Measurements from ENCODE around the gene GIMAP2.

GIMAP2 gene

DNA sequence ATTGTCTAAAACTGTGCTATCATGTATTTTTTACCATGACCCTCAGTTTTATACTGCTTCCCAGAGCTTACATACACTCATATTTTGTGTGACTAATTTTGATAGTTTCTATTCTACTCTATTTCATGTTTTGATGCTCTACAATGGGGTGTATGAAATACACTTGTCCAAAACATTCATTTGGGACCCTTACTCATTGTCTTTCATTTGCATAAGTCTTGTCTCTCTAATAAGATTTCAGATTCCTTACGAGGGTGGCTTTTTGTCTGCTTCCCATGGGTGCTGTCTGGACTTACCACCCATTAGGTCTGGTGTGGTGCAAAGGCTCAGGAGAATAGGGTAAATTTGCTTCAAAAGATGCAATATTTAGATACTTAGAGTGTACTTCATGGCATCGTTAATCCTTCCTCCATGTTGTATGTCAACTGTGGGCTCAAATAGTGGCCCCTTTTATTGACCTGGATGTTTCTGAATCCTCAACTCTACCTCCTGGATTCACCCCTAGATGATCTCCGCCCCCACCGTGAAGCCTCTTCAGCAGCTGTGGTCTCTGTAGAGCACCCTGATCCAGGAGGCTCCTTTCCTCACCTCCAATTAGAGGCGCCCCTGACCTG, 48.1 kb downstream of the GIMAP2 start:
- DNase-seq (ENCODE audit: low spot score): no peak

DNA sequence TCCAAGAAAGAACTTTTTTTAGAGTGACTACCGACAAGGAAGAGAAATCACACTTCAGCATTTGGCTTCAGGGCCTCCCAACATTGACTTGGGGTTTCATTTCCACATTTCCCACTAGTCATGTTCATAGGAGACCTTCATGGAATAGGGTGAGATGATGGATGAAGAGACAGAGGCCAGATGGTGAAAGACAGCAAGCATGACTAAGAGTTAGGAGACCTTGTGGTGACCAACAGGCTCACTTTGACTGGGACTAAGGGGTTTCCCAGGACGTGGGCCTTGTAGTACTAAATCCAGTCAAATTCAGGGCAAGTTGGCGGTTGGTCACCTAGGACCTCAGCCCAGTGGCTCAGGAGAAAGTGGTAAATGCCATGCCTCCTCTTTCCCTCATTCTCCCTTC, 48.7 kb downstream of the GIMAP2 start:
- DNase-seq (ENCODE audit: low spot score): no peak

DNA sequence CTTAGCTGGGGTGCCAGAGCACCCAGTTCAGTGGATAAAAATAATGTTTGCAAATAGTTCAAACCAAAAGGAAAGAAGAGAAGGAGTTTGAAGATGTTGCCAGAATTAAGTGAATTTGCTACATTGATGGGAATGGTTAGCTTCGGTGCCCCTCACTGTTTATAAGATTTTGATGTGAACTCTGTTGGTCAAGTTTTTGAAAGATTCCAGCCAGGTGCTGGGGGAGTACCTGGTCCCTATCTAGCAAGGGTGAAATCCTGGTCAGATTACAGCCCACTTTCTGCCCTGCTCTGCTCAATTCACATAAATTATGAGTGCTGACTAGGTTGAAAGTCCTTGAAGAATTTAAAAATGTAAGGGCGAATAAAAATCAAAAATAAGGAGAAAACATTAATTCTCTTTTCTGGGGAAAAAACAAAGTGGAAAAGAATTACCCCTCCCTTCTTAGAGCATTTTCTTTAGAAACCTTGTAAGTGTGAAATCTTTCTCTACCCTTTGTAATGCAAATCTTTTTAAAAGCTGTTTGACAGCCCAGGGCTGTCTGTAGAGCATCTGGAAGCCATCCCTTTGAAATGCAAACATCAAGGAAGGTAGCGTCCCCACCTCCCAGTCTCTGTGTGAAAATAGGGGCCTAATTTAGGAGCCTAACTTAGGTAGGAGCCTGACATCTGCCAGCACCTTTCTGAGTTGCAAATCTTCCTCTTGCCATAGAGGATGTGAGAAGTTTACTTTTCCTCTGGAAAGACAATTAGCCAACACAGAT, 50.3 kb downstream of the GIMAP2 start:
- DNase-seq (ENCODE audit: low spot score): no peak

DNA sequence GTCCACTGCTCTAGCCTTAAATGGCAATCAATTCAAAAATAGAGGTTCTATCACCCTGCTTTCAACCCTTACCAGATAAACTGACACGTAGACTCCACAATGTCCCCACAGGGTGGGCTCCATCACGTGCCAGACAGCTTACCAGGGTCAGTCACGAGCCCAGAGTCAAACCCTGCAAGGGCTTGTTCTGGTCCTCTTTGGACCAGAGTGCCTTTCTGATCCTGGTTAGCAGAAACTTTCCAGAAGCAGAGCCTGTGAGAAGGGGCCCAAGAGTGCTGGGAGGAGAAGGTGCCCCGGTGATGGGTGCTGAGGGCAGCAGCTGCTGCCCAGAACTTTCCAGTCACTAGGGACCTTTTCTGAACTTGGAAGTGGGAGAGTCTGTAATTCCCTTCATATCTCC, 51.4 kb downstream of the GIMAP2 start:
- DNase-seq (ENCODE audit: low spot score): no peak

DNA sequence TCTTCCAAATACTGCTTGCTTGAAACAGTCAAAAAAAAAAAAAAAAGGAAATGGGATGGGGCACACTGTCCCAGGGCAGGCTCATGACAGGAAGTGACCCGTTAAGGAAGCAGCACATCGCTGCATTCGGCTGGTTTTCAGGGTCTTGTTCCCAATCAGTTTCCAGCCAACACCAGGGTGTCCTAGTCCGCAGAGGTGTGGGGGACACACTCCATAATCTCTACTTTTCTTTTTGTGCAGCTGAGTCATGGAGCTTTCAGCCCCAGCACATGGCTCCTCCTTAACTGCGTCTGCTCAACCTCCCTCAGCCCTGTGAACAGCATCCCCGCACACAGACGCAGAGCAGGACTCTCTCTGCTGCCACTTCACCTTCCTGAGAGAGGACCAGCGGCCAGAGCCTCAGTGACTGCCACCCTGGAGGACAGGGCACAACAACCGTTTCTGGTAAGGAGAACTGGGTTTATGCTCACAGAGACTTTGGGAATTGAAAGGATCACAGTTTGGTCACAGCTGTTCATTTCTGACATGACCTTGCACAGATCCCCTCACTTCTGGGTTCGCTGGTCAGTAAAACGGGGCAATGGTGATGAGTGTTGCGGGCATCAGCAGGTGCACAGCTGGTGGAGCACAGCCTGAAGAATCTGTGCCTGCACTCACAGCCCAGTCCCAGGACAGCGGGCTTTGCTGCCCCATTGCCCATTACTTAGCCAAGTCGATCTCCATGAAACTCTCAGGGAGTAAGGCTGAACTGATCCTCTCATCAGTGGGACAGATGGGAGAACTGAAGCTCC, 52.0 kb downstream of the GIMAP2 start, which contains the start of gene GIMAP5:
Gene GIMAP5, plus strand, starts transcription at position 154 of the 791 bp plus-strand sequence. CDS start 3,467 bp downstream, outside the sequence.
- DNase-seq (ENCODE audit: low spot score): no peak

DNA sequence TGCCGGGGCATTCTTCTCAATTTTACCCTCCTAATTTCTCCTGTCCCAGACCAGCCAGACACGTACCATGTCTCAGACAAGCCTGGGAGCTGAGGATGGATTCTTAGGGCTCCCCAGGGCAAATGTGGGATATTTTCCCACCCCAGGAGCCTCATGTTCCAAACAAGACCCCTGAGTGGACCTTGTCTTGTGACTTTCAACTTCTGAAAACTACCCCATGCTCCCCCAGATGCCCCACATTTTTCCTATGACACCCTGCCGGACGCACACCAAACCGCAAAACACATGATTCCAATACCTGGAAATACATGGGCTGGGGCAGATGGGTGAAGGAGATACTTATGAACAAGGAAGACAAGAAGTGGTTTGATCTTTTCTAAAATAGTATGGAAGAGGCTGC, 52.6 kb downstream of the GIMAP2 start:
- DNase-seq (ENCODE audit: low spot score): no peak

DNA sequence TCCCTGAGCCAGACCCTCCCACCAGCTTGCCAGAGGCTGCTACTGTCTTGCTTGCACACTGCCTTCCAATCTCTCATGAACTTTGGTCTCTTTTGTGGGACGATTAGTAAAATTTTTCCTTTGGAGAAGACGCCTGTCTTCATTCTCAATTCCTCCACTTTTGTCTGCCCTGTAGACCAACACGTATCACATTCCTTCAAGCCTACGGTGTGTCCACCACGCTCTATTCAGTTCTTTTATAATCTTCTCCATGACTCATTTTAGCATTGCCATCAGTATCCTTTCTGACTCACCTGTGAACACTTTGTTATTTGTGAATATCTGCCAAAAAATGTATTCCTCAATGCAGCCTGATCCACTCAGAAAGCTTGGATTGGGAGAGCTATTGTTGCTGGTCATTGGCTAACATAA, 53.1 kb downstream of the GIMAP2 start:
- no peak for DNase-seq (ENCODE audit: low spot score)

DNA sequence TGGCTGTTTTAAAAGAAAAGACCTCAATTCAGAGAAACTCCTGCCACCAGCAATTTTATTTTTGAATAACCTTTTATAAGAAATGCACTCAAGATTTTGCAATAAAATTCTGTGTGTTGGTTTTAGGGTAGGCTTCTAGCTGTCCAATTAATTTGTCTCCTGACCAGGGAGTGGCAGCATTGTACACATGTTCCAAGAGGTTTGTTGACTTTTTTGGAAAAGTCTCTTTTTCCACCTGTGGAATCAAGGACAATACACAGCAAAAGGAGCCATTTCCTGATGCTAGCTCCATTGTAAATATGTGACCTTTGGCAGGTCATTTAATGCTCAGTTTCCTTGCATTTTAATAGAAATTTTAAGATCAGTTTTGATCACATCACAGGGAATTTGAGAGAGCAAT, 53.5 kb downstream of the GIMAP2 start:
- DNase-seq (ENCODE audit: low spot score): no peak

DNA sequence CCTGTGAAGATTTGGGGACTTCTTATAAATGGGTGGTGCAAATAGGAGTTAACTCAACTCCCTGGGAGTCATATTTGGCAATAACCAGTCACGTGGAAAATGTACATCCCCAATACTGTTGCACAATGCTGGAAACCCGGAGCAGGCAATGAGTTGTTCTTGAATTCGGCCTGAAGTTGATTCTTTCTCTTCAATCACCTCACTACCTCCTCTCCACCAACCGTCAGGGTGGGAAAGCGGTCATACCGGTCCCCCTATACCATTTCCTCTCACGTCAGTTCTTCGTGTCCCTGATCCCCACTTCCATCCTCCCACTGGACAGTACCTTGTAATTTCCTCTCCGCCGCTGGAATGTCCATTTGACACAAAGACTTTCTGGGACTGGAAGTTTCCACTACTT, 54.5 kb downstream of the GIMAP2 start:
- no peak for DNase-seq (ENCODE audit: low spot score)

DNA sequence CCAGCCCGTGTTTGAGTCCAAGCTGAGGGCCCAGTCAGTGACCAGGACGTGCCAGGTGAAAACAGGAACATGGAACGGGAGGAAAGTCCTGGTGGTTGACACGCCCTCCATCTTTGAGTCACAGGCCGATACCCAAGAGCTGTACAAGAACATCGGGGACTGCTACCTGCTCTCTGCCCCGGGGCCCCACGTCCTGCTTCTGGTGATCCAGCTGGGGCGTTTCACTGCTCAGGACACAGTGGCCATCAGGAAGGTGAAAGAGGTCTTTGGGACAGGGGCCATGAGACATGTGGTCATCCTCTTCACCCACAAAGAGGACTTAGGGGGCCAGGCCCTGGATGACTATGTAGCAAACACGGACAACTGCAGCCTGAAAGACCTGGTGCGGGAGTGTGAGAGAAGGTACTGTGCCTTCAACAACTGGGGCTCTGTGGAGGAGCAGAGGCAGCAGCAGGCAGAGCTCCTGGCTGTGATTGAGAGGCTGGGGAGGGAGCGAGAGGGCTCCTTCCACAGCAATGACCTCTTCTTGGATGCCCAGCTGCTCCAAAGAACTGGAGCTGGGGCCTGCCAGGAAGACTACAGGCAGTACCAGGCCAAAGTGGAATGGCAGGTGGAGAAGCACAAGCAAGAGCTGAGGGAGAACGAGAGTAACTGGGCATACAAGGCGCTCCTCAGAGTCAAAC, 56.9 kb downstream of the GIMAP2 start:
- DNase-seq (ENCODE audit: low spot score): no peak
